GM23338 (cell line): ENCODE data around the gene CD300E. TPM values are rescaled to one million over a fixed set of nuclear protein-coding genes. Genes with fewer than 3 reads are reported as not detected.
"Not testable (repeated sequence)": the region's sequence is repeated elsewhere in the genome, so short reads cannot be mapped to it uniquely, and the experiment has no call there.

Source experiments
- ATAC-seq: fragments of 200-7000 bp; cut with Tn5 transposase; 3 replicates; pipeline ENCODE4 v1.9.1; 2020
- DNase-seq: peaks from one replicate; pipeline ENCODE4 v3.0.0-alpha.2; 2015; ENCODE audit warnings: low spot score
- H2AFZ ChIP-seq: fragments of 200-600 bp; sonication (generic); 2 replicates; pipeline ENCODE4 v1.8.0; 2016; ENCODE audit warnings: antibody characterized with exemption, mild to moderate bottlenecking, moderate library complexity
- H3F3A ChIP-seq: fragments of 200-600 bp; sonication (generic); replicated peaks from 2 replicates; pipeline ENCODE4 v1.8.0; 2017; ENCODE audit warnings: antibody characterized with exemption, mixed run types, low read depth
- H3K27ac ChIP-seq: fragments of 200-600 bp; sonication (generic); 2 replicates; pipeline ENCODE4 v1.6.1; 2016; ENCODE audit warnings: low read depth
- H3K27me3 ChIP-seq: fragments of 200-600 bp; sonication (generic); 2 replicates; pipeline ENCODE4 v1.8.0; 2016; ENCODE audit warnings: mild to moderate bottlenecking, mixed run types, moderate library complexity; ENCODE audit not compliant: insufficient read depth
- H3K36me3 ChIP-seq: fragments of 200-600 bp; sonication (generic); 2 replicates; pipeline ENCODE4 v1.8.0; 2016; ENCODE audit warnings: mild to moderate bottlenecking; ENCODE audit not compliant: insufficient read depth
- H3K4me1 ChIP-seq: fragments of 200-600 bp; sonication (generic); 2 replicates; pipeline ENCODE4 v1.8.0; 2016; ENCODE audit warnings: mild to moderate bottlenecking, moderate library complexity; ENCODE audit not compliant: insufficient read depth
- H3K4me2 ChIP-seq: fragments of 200-600 bp; sonication (generic); 2 replicates; pipeline ENCODE4 v1.7.1; 2017; ENCODE audit warnings: mixed run types
- H3K4me3 ChIP-seq: fragments of 200-600 bp; sonication (generic); 2 replicates; pipeline ENCODE4 v1.6.1; 2016; ENCODE audit warnings: mixed run types
- H3K79me2 ChIP-seq: fragments of 200-600 bp; sonication (generic); replicated peaks from 2 replicates; pipeline ENCODE4 v1.8.0; 2017; ENCODE audit warnings: mild to moderate bottlenecking; ENCODE audit not compliant: insufficient read depth
- H3K9me2 ChIP-seq: fragments of 200-600 bp; sonication (generic); 2 replicates; pipeline ENCODE4 v1.8.0; 2017; ENCODE audit not compliant: insufficient read depth
- H4K20me1 ChIP-seq: fragments of 200-600 bp; sonication (generic); replicated peaks from 2 replicates; pipeline ENCODE4 v1.8.0; 2017; ENCODE audit warnings: mild to moderate bottlenecking; ENCODE audit not compliant: insufficient read depth
- H3K27ac Mint-ChIP-seq: 2 replicates; pipeline ENCODE4 v1.8.0; 2020; ENCODE audit warnings: inconsistent platforms, mild to moderate bottlenecking, moderate library complexity, mixed read lengths
- H3K27me3 Mint-ChIP-seq: 3 replicates; pipeline ENCODE4 v1.8.0; 2022; ENCODE audit warnings: low read depth, mild to moderate bottlenecking, moderate library complexity, mixed read lengths, inconsistent platforms; ENCODE audit not compliant: insufficient read depth, poor library complexity
- H3K36me3 Mint-ChIP-seq: 3 replicates; pipeline ENCODE4 v1.8.0; 2021; ENCODE audit warnings: low read depth, mild to moderate bottlenecking, inconsistent platforms, moderate library complexity, mixed read lengths
- H3K4me1 Mint-ChIP-seq: 3 replicates; pipeline ENCODE4 v1.8.0; 2020; ENCODE audit warnings: mild to moderate bottlenecking, inconsistent platforms, mixed read lengths
- H3K4me3 Mint-ChIP-seq: 3 replicates; pipeline ENCODE4 v1.8.0; 2021; ENCODE audit warnings: moderate library complexity, mild to moderate bottlenecking, inconsistent platforms, mixed read lengths
- H3K9me3 Mint-ChIP-seq: 3 replicates; pipeline ENCODE4 v1.8.0; 2020; ENCODE audit warnings: moderate library complexity, mild to moderate bottlenecking, inconsistent platforms, mixed read lengths
- EZH2phosphoT487 ChIP-seq: fragments of 200-600 bp; sonication (generic); IDR thresholded peaks from one replicate; pipeline ENCODE4 v1.8.1; 2018; ENCODE audit warnings: antibody characterized with exemption; ENCODE audit not compliant: unreplicated experiment
- NANOG ChIP-seq: IDR thresholded peaks from 2 replicates; pipeline ENCODE4 v1.6.1; 2016; ENCODE audit warnings: antibody characterized with exemption, borderline replicate concordance
- POLR2AphosphoS5 ChIP-seq: IDR thresholded peaks from 2 replicates; pipeline ENCODE4 v1.6.1; 2016; ENCODE audit warnings: antibody characterized with exemption, low read depth
- STAT1 ChIP-seq: IDR thresholded peaks from one replicate; pipeline ENCODE4 v1.6.1; 2016; ENCODE audit warnings: antibody characterized with exemption; ENCODE audit not compliant: unreplicated experiment
- ZNF331 ChIP-seq: fragments of 250-450 bp; sonication (Bioruptor Pico); IDR thresholded peaks from 2 replicates; pipeline ENCODE4 v1.5.0; 2020; ENCODE audit warnings: low read depth, mild to moderate bottlenecking, moderate library complexity
- polyA plus RNA-seq: library from polyadenylated mRNA; unstranded; fragments of >200 nt; fragmentation: Nextera tagmentation; extraction: Ambion mirVana; gene quantifications from 2 replicates; pipeline ENCODE4 v1.2.1, GENCODE V29; 2016
- total RNA-seq: library from RNA; depleted of rRNA; stranded (reverse); fragments of >200 nt; shearing (Covaris generic); gene quantifications from 2 replicates; pipeline ENCODE4 v1.2.3, GENCODE V29; 2014
- TF ChIP-seq, protein P1 (sequence below): fragments of 250-450 bp; sonication (Bioruptor Pico); IDR thresholded peaks from 2 replicates; pipeline ENCODE4 v1.5.0; 2020; ENCODE audit warnings: mild to moderate bottlenecking, moderate library complexity
- TF ChIP-seq, protein P2 (sequence below), 2 experiments: fragments of 200-600 bp in 1 of 2; sonication (generic) in 1 of 2; conservative IDR thresholded peaks; 2 replicates each; pipeline versions ENCODE4 v1.5.1 to v1.6.1; 2016 to 2017; ENCODE audit warnings: antibody characterized with exemption in 2 of 2, low read depth in 2 of 2, mild to moderate bottlenecking in 2 of 2, moderate library complexity in 1 of 2
- TF ChIP-seq, protein P3 (sequence below): IDR thresholded peaks from one replicate; pipeline ENCODE4 v1.6.1; 2018; ENCODE audit warnings: antibody characterized with exemption; ENCODE audit not compliant: unreplicated experiment

The CD300E gene
- total and polyA plus RNA-seq, 2 experiments from 2014 or later: not detected

DNA sequence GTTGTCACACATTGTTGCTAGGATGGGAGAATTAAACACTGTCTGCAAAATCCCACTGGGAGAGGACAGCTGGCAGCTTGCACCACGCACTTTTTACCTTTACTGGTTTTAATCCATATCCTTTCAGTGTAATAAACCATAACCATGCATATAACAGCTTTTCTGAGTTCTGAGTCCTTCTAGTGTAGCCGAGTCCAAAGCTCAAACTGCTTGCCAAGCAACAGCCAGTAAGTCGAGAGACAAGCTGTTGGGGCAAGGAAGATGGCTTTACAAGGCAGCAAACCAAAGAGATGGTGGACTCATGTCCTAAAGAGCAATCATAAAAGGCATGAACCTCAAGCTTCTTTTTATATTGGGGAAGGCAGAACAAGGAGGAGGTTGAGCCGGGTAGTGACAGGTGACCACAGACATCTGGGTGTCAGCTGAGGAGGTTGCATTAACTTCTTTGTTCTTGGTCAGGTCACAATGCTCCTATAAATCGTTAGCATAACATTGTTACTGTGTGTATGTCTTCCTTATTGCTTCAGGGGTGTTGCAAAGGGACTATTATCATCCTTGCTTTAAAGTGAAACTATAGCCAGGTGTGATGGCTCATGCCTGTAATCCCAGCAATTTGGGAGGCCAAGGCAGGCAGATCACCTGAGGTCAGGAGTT is 48.9 kb downstream of the CD300E start:
- DNase-seq (no peak), ATAC-seq (no peak)
- H3F3A ChIP-seq: no peaks in the 10 kb centered on the region
- no peak overlapping the region for H3K4me3 ChIP-seq
- TF ChIP-seq, protein P1, sequence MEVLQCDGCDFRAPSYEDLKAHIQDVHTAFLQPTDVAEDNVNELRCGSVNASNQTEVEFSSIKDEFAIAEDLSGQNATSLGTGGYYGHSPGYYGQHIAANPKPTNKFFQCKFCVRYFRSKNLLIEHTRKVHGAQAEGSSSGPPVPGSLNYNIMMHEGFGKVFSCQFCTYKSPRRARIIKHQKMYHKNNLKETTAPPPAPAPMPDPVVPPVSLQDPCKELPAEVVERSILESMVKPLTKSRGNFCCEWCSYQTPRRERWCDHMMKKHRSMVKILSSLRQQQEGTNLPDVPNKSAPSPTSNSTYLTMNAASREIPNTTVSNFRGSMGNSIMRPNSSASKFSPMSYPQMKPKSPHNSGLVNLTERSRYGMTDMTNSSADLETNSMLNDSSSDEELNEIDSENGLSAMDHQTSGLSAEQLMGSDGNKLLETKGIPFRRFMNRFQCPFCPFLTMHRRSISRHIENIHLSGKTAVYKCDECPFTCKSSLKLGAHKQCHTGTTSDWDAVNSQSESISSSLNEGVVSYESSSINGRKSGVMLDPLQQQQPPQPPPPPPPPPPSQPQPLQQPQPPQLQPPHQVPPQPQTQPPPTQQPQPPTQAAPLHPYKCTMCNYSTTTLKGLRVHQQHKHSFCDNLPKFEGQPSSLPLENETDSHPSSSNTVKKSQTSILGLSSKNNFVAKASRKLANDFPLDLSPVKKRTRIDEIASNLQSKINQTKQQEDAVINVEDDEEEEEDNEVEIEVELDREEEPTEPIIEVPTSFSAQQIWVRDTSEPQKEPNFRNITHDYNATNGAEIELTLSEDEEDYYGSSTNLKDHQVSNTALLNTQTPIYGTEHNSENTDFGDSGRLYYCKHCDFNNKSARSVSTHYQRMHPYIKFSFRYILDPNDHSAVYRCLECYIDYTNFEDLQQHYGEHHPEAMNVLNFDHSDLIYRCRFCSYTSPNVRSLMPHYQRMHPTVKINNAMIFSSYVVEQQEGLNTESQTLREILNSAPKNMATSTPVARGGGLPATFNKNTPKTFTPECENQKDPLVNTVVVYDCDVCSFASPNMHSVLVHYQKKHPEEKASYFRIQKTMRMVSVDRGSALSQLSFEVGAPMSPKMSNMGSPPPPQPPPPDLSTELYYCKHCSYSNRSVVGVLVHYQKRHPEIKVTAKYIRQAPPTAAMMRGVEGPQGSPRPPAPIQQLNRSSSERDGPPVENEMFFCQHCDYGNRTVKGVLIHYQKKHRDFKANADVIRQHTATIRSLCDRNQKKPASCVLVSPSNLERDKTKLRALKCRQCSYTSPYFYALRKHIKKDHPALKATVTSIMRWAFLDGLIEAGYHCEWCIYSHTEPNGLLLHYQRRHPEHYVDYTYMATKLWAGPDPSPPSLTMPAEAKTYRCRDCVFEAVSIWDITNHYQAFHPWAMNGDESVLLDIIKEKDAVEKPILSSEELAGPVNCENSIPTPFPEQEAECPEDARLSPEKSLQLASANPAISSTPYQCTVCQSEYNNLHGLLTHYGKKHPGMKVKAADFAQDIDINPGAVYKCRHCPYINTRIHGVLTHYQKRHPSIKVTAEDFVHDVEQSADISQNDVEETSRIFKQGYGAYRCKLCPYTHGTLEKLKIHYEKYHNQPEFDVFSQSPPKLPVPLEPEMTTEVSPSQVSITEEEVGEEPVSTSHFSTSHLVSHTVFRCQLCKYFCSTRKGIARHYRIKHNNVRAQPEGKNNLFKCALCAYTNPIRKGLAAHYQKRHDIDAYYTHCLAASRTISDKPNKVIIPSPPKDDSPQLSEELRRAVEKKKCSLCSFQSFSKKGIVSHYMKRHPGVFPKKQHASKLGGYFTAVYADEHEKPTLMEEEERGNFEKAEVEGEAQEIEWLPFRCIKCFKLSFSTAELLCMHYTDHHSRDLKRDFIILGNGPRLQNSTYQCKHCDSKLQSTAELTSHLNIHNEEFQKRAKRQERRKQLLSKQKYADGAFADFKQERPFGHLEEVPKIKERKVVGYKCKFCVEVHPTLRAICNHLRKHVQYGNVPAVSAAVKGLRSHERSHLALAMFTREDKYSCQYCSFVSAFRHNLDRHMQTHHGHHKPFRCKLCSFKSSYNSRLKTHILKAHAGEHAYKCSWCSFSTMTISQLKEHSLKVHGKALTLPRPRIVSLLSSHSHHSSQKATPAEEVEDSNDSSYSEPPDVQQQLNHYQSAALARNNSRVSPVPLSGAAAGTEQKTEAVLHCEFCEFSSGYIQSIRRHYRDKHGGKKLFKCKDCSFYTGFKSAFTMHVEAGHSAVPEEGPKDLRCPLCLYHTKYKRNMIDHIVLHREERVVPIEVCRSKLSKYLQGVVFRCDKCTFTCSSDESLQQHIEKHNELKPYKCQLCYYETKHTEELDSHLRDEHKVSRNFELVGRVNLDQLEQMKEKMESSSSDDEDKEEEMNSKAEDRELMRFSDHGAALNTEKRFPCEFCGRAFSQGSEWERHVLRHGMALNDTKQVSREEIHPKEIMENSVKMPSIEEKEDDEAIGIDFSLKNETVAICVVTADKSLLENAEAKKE (CRISPR knock-in tag): no peak
- TF ChIP-seq POLR2AphosphoS5 (no peak), ZNF331 (no peak), NANOG (no peak), EZH2phosphoT487 (no peak), STAT1 (no peak)
- TF ChIP-seq, protein P2, sequence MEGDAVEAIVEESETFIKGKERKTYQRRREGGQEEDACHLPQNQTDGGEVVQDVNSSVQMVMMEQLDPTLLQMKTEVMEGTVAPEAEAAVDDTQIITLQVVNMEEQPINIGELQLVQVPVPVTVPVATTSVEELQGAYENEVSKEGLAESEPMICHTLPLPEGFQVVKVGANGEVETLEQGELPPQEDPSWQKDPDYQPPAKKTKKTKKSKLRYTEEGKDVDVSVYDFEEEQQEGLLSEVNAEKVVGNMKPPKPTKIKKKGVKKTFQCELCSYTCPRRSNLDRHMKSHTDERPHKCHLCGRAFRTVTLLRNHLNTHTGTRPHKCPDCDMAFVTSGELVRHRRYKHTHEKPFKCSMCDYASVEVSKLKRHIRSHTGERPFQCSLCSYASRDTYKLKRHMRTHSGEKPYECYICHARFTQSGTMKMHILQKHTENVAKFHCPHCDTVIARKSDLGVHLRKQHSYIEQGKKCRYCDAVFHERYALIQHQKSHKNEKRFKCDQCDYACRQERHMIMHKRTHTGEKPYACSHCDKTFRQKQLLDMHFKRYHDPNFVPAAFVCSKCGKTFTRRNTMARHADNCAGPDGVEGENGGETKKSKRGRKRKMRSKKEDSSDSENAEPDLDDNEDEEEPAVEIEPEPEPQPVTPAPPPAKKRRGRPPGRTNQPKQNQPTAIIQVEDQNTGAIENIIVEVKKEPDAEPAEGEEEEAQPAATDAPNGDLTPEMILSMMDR (conservative IDR thresholded peaks at IDR 0.05; ENCODE audit: low read depth in 2 of 2): no peak
- TF ChIP-seq, protein P3, sequence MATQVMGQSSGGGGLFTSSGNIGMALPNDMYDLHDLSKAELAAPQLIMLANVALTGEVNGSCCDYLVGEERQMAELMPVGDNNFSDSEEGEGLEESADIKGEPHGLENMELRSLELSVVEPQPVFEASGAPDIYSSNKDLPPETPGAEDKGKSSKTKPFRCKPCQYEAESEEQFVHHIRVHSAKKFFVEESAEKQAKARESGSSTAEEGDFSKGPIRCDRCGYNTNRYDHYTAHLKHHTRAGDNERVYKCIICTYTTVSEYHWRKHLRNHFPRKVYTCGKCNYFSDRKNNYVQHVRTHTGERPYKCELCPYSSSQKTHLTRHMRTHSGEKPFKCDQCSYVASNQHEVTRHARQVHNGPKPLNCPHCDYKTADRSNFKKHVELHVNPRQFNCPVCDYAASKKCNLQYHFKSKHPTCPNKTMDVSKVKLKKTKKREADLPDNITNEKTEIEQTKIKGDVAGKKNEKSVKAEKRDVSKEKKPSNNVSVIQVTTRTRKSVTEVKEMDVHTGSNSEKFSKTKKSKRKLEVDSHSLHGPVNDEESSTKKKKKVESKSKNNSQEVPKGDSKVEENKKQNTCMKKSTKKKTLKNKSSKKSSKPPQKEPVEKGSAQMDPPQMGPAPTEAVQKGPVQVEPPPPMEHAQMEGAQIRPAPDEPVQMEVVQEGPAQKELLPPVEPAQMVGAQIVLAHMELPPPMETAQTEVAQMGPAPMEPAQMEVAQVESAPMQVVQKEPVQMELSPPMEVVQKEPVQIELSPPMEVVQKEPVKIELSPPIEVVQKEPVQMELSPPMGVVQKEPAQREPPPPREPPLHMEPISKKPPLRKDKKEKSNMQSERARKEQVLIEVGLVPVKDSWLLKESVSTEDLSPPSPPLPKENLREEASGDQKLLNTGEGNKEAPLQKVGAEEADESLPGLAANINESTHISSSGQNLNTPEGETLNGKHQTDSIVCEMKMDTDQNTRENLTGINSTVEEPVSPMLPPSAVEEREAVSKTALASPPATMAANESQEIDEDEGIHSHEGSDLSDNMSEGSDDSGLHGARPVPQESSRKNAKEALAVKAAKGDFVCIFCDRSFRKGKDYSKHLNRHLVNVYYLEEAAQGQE: no peak
- H2AFZ ChIP-seq: no peak overlapping the region
- Mint-ChIP-seq H3K27me3 (no peaks in the 10 kb centered on the region), H3K9me3 (no peaks in the 10 kb centered on the region; the same call in 2 of the 3 replicates), H3K4me3 (no peak overlapping the region), H3K36me3 (no peaks in the 10 kb centered on the region; the same call in 2 of the 3 replicates), H3K4me1 (peaks cover 5% of the 10 kb centered on the region; the same call in 1 of the 3 replicates), H3K27ac (no peak overlapping the region)
- no peaks in the 10 kb centered on the region for H3K4me1 ChIP-seq
- H3K4me2 ChIP-seq: no peak overlapping the region
- no peak overlapping the region for H3K27ac ChIP-seq
- H3K27me3 ChIP-seq: no peaks in the 10 kb centered on the region
- H3K9me2 ChIP-seq: no peaks in the 10 kb centered on the region
- H3K79me2 ChIP-seq: no peaks in the 10 kb centered on the region
- no peaks in the 10 kb centered on the region for H4K20me1 ChIP-seq
- H3K36me3 ChIP-seq: no peaks in the 10 kb centered on the region

DNA sequence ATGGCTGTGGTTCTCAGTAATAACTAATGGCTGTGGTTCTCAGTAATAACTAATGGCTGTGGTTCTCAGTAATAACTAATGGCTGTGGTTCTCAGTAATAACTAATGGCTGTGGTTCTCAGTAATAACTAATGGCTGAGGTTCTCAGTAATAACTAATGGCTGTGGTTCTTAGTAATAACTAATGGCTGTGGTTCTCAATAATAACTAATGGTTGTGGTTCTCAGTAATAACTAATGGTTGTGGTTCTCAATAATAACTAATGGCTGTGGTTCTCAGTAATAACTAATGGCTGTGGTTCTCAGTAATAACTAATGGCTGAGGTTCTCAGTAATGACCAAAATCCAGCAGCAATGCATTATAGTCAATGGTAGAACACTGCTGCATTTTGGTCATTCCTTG is 49.9 kb downstream of the CD300E start:
- H3K27ac Mint-ChIP-seq, H3K36me3 Mint-ChIP-seq, H3K4me1 ChIP-seq: not testable (repeated sequence)

More for the DNA sequence above, 49.9 kb downstream of the CD300E start:
- not testable (repeated sequence) for H3K9me2 ChIP-seq, H3K27me3 ChIP-seq, H3K9me3 Mint-ChIP-seq, H3K27me3 Mint-ChIP-seq, H3K79me2 ChIP-seq, H3K4me3 ChIP-seq, H3K4me3 Mint-ChIP-seq, H3K4me1 Mint-ChIP-seq, H2AFZ ChIP-seq, H3K36me3 ChIP-seq, H3K4me2 ChIP-seq, H3K27ac ChIP-seq, DNase-seq, H4K20me1 ChIP-seq, ATAC-seq, H3F3A ChIP-seq
